Activated CD8-positive, alpha-beta memory T cell treated with anti-CD3 and anti-CD28 coated beads, Interleukin-2, amount 10 ng/mL, durations not matched to agents 7 days and 5 days (primary cell): ENCODE measurements around the gene MEX3A. TPM values are rescaled to one million over a fixed set of nuclear protein-coding genes. Genes with fewer than 3 reads are reported as not detected.

Experiments
- ATAC-seq: fragments of 150-1000 bp; cut with Tn5 transposase; one replicate; pipeline ENCODE4 v1.10.0; 2021; ENCODE audit warnings: moderate library complexity
- CTCF ChIA-PET: fragments of 350-600 bp; sonication (Branson Sonifier 250); formaldehyde crosslinking; loops from one replicate; lab custom pipeline; 2021; ENCODE audit warnings: antibody characterized with exemption; lab: Charles Lee
- DNase-seq: peaks from one replicate; pipeline ENCODE4 v3.0.0-alpha.2; 2020
- H3K27ac Mint-ChIP-seq: one replicate; pipeline ENCODE4 v1.8.0; 2021; ENCODE audit warnings: mild to moderate bottlenecking, mixed read lengths
- H3K27me3 Mint-ChIP-seq: one replicate; pipeline ENCODE4 v1.8.0; 2021; ENCODE audit warnings: mixed read lengths
- H3K36me3 Mint-ChIP-seq: one replicate; pipeline ENCODE4 v1.8.0; 2021; ENCODE audit warnings: mild to moderate bottlenecking, mixed read lengths
- H3K4me1 Mint-ChIP-seq: one replicate; pipeline ENCODE4 v1.8.0; 2021; ENCODE audit warnings: mixed read lengths
- H3K4me3 Mint-ChIP-seq: one replicate; pipeline ENCODE4 v1.8.0; 2021; ENCODE audit warnings: mild to moderate bottlenecking, moderate library complexity, mixed read lengths
- H3K9me3 Mint-ChIP-seq: one replicate; pipeline ENCODE4 v1.8.0; 2022; ENCODE audit warnings: low read depth, mixed read lengths
- total RNA-seq, 2 experiments: library from RNA; stranded (reverse); gene quantifications; one replicate each; pipeline ENCODE4 v1.2.3, GENCODE V29; 2021

MEX3A gene
- total RNA-seq, 2 experiments from 2014 or later: 0.06 to 0.56 TPM

DNA sequence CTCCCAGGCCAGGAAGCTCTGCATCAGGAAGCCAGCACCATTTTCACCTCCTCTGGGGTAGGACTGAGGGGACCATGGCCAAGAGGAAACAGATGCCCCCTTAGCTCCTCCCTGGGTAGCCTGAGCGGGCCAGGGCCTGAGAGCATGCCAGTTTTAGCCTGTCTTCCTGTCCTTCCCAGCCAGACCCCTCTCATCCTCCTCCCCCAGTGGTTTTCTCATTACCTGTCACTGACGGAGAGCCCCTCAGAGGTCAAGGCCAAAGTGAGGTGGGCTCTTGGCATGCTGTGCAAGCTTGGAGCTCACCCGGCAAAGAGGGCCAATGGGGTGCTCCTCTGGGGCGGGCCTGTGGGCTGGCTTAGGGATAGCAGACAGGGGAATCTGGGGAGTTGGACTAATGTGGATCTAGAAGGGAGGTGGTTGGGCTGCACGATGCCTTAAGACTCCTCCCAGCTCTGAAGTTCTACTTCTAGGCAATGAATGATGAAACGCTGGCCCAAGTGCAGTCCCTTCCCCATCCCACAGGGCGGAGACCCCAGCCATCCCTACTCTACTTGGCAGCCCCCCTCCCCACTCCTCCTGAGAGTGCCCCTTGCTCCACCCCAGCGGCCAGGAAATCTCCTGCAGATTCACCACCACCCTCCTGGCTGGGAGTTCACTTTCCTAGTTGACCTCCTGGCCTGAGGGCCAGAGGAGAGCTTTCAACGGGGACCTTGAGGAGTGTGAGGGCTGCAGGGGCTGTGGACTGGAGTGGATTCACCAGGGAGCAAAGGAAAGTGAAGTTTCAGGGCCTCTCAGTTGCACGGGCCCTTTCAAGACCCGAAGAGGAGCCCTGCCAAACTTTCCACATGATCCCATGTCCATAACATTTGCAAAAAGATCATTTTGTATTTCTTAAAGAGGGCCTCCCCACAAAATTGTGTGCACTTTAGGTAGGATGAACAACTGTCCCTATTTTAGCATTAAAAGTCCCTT is 22.9 kb upstream of the MEX3A start:
- Mint-ChIP-seq H3K27me3 (peaks cover 12% of the 10 kb centered on the region), H3K4me1 (peaks cover 32% of the 10 kb centered on the region), H3K36me3 (no peaks in the 10 kb centered on the region), H3K9me3 (no peaks in the 10 kb centered on the region), H3K4me3 (peak overlapping the region; percentile 55), H3K27ac (peak overlapping the region; percentile 72)
- DNase-seq (no peak), ATAC-seq (no peak)
- CTCF ChIA-PET: interaction anchor here (0.5 to 27.0 kb wide), 5 partner anchors 8 to 47 kb away, joined by 3 to 979 read pairs (median 18); partner anchors contain the start of gene LMNA

DNA sequence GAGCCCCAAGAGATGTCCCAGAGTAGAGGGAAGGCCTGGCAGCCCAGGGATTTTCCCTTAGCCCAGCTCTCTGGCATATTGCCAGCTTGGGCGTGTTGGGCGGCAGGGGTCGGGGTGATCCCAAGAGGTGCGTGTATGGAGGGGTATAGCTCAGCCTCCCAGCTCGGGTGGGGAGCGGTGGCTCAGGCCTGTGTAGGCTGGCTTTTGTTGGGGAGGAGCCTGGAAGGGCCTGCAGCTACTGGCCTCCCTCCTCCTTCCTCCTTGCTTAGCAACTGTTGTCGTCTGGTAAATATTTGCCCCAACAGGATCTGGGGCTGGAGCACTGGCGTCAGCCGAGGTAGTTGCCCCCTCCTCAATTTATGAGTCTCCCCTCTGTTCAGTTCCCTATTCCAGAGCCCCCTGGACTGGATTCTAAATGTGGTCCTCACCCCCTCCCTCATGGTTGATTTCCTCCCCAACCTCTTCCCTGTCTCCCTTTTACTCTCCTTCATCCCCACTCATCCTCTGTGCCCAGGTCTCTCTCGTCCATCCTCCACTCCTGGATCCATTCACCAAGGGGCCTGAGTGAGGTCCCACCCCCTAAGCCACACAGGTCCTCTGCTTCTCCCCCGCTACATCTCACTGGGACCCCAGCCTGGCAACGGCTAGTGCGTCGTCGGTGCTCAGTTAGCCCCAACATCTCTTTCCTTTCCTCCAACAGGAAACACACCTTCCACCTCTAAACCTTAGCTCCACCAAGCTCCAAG is 22.0 kb upstream of the MEX3A start:
- Mint-ChIP-seq H3K27me3 (peaks cover 12% of the 10 kb centered on the region), H3K36me3 (no peaks in the 10 kb centered on the region), H3K27ac (peak overlapping the region; percentile 65), H3K4me1 (peaks cover 33% of the 10 kb centered on the region), H3K4me3 (no peak overlapping the region), H3K9me3 (no peaks in the 10 kb centered on the region)
- no peak for DNase-seq
- no peak for ATAC-seq
- CTCF ChIA-PET: interaction anchor here (1.3 to 27.0 kb wide), 4 partner anchors 7 to 38 kb away, joined by 5 to 979 read pairs (median 34); partner anchors contain the start of gene LMNA

DNA sequence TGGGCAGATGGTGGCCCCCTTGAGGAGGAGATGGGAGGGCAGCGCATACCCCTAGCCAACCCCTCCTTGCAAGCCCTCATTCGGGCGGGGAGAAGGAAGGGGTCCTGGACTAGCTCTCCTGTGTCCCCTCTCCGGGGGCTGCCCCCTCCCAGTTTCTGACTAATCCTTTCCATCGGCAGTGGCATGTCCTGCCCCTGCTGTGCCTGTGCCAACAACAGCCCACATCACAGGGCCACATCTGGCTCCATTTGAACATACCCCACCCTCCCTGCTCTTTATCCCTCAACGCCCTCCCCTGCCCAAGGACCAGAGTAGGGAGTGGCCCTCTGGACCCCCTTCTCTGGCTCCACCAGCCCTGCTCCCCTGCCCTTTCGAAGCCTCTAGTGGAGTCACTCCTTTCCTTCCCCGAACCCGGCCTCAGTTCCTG is 21.3 kb upstream of the MEX3A start:
- Mint-ChIP-seq H3K36me3 (no peaks in the 10 kb centered on the region), H3K9me3 (no peaks in the 10 kb centered on the region), H3K4me1 (peaks cover 34% of the 10 kb centered on the region), H3K4me3 (no peak overlapping the region), H3K27me3 (peaks cover 12% of the 10 kb centered on the region), H3K27ac (no peak overlapping the region)
- ATAC-seq: no peak
- DNase-seq: no peak
- CTCF ChIA-PET: interaction anchor here (1.4 to 27.0 kb wide), 4 partner anchors 7 to 38 kb away, joined by 3 to 979 read pairs (median 34); partner anchors contain the start of gene LMNA

DNA sequence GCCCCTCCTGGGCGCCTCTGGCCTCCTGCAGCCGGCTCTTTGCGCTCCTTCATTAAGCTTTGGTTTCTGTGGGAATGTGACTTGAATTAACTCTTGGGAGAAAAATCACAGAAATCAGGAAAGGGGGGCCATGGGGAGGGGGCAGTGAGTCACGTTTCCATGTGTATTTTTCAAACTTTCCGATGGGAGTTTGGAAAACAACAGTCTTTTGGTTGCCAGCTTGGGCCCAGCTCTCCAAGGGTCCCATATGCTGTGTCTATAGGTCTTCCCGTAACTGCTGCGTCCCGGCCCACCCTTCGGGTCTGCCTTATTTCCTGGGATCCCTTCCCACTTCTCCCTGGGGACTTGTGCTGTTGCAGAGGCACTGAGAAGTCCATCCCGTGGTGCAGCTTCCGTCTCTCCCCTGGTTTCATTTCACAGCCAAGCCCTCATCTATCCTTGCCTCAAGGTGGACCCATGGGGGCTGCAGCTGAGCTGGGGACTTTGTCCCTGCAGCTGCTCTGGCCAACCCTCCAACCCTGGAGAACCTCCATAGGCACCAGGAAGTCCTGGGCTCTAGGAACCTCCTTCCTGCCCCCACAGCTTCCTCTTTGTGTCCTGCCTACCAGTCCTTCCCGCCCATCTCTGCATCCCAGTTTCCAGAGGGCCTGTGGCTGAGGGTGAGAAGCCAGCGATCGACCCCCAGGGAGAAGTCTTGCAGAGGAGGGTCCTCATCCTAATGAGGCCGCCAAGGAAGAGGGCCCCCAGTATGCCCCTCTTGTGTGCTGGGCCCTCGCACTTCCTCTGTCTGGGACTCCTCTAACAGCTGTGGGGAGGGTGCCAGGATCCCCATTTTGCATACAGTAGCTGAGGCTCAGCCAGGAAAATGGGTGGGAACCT is 20.6 kb upstream of the MEX3A start:
- ATAC-seq (no peak), DNase-seq (no peak)
- H3K9me3 Mint-ChIP-seq: no peaks in the 10 kb centered on the region
- H3K4me1 Mint-ChIP-seq: peaks cover 40% of the 10 kb centered on the region
- H3K27me3 Mint-ChIP-seq: peaks cover 12% of the 10 kb centered on the region
- no peak overlapping the region for H3K4me3 Mint-ChIP-seq
- no peaks in the 10 kb centered on the region for H3K36me3 Mint-ChIP-seq
- CTCF ChIA-PET: interaction anchor here (1.4 to 27.0 kb wide), 3 partner anchors 11 to 38 kb away, joined by 3 to 979 read pairs (median 18); partner anchors contain the start of gene LMNA
- H3K27ac Mint-ChIP-seq: no peak overlapping the region

DNA sequence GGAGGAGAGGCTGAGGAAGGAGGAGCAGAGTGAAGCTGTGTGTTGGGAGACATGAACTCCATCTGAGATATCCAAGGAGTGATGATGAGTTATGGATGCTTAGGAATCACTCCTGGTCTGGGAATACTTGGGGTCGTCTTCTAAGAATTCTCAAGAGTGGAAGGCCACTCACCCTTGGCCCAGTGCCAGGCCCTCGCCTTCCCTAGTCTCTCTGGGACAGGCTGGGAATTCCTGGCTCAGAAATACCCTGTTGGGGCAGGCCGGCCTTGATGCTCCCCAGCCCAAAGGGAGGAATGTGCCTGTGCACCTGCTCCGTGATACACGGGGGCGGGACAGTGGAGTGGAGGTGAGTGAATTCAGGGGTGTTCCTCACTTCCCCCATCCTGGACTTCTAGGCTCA is 19.6 kb upstream of the MEX3A start:
- H3K36me3 Mint-ChIP-seq: no peaks in the 10 kb centered on the region
- peaks cover 8% of the 10 kb centered on the region for H3K27me3 Mint-ChIP-seq
- H3K4me1 Mint-ChIP-seq: peaks cover 50% of the 10 kb centered on the region
- CTCF ChIA-PET: interaction anchor here (27.0 kb wide), 1 partner anchor 22 kb away, joined by 979 read pairs; the partner anchor contains the start of gene LMNA
- no peak overlapping the region for H3K4me3 Mint-ChIP-seq
- DNase-seq (no peak), ATAC-seq (no peak)
- H3K27ac Mint-ChIP-seq: no peak overlapping the region
- no peaks in the 10 kb centered on the region for H3K9me3 Mint-ChIP-seq

DNA sequence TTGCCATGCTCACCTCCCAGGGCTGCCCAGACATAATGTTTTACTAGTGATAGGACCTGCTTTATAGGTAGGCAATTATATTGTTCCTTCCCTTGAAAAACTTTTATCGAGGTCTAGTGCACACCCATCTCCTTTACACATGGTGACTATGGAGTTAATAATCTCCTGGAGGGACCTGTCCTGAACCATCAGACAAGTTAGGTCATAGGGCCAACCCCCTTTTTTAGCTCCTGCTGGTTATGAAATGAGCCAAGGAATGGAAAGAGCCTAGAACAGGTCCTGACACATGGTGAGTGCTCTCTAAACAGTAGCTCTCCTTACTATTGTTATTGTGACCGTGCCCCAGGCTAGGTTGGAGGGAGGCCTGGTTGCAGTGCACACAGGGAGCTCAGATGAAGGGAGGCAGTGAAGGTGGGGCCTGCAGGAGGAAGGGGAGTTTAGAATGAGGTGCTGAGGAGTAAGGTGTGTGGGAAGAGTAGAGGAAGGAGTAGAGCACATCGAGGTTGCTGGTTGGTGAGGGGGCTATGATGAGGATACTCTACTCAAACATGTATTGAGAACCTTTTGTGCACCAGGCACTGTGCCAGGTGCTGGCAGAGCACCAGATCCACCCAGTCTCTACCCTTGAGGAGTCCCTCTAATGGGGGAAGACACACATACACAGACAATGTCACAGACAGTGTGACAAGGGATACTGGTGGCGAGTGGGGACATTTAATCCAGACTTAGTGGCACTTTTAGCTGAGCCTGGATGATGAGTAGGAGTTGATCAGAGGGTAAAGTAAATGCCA is 18.1 kb upstream of the MEX3A start:
- Mint-ChIP-seq H3K4me3 (no peak overlapping the region), H3K9me3 (no peaks in the 10 kb centered on the region), H3K27me3 (peaks cover 12% of the 10 kb centered on the region), H3K27ac (no peak overlapping the region), H3K36me3 (no peaks in the 10 kb centered on the region), H3K4me1 (peaks cover 52% of the 10 kb centered on the region)
- ATAC-seq (no peak), DNase-seq (no peak)
- CTCF ChIA-PET: interaction anchor here (1.3 to 27.0 kb wide), 4 partner anchors 7 to 285 kb away, joined by 3 to 979 read pairs (median 28); partner anchors contain the start of gene LMNA

DNA sequence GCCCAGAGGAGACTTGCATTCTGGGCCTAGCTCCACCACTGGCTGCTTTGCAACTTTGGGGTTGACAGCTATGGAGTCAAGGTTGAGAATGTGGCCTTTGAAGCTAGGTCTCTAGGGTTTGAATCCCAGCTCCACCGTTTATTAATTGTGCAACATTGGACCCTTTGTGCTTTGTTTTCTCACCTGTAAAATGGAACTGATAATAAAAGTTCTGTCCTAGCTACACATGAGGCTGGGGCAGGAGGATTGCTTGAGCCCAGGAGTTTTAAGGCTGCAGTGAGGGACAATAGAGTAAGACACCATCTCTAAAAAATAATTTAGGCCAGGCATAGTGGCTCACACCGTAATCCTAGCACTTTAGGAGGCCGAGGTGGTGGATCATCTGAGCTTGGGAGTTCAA is 17.0 kb upstream of the MEX3A start:
- Mint-ChIP-seq H3K9me3 (no peaks in the 10 kb centered on the region), H3K36me3 (no peaks in the 10 kb centered on the region), H3K4me1 (peaks cover 47% of the 10 kb centered on the region), H3K27ac (no peak overlapping the region), H3K4me3 (no peak overlapping the region), H3K27me3 (peaks cover 12% of the 10 kb centered on the region)
- DNase-seq (no peak), ATAC-seq (no peak)
- CTCF ChIA-PET: interaction anchor here (1.3 to 27.0 kb wide), 6 partner anchors 8 to 286 kb away, joined by 3 to 979 read pairs (median 6); partner anchors contain the start of gene LMNA

DNA sequence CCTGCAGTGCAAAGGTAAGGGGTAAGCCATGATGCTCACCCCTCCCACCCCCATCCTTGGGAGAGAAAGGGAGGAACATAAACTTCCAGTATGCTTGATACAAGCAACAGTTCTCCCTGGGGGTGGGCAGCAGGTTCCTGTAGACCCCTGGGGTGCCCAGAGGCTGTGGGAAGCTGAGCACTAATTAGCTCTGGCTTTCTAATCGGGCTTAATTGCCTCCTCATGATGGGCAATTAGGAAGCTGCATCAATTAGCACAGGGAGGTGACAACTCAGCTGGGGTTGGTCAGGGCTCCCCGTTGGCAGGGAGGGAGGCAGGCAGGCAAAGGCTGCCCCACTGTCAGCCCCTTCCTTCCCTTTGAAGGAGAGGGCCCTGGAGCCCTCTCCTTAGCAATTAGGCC is 16.5 kb upstream of the MEX3A start:
- no peak overlapping the region for H3K27ac Mint-ChIP-seq
- peaks cover 43% of the 10 kb centered on the region for H3K4me1 Mint-ChIP-seq
- no peaks in the 10 kb centered on the region for H3K36me3 Mint-ChIP-seq
- no peaks in the 10 kb centered on the region for H3K9me3 Mint-ChIP-seq
- DNase-seq: no peak
- H3K4me3 Mint-ChIP-seq: no peak overlapping the region
- peaks cover 17% of the 10 kb centered on the region for H3K27me3 Mint-ChIP-seq
- CTCF ChIA-PET: interaction anchor here (1.3 to 27.0 kb wide), 5 partner anchors 8 to 220 kb away, joined by 3 to 979 read pairs (median 8); partner anchors contain the start of gene LMNA
- ATAC-seq: no peak

DNA sequence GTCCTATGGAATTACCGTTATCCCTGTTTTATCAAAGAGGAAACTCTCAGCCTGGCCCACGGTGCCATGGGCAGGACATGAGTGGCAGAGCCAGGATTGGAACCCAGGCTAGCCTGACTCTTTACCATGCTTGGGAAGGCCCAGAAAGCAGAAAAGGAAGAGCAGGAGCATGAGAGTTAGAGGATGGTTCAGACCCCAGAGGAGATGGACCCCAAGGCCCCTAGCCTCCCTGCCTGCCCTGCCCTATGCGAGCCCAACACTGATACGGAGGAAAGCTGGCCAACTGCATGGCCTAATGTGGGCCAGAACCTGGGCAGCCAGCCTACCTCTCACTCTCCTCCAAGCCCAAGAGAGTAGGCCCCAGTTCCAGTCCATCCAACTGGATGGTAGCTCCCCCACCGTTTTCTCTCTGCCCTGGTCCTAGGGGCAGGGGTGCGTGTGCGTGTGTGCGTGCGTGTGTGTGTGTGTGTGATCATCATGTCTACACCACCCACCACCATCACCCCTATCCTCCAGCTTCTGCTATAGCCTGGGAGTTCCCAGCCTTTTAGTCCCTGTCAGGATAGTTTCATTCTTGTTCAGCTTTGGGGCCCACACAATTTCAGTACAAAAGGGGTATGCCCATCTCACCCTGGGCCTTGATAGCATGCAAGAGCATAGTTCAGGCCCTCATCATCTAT is 15.4 kb upstream of the MEX3A start:
- peak; percentile 48 for DNase-seq
- peaks cover 21% of the 10 kb centered on the region for H3K27me3 Mint-ChIP-seq
- H3K36me3 Mint-ChIP-seq: peaks cover 1% of the 10 kb centered on the region
- no peak for ATAC-seq
- CTCF ChIA-PET: interaction anchor here (0.9 to 27.0 kb wide), 12 partner anchors 9 to 221 kb away, joined by 3 to 979 read pairs (median 6); partner anchors contain the start of gene LMNA
- H3K9me3 Mint-ChIP-seq: no peaks in the 10 kb centered on the region
- H3K4me3 Mint-ChIP-seq: no peak overlapping the region
- peaks cover 42% of the 10 kb centered on the region for H3K4me1 Mint-ChIP-seq
- H3K27ac Mint-ChIP-seq: peak overlapping the region; percentile 76

DNA sequence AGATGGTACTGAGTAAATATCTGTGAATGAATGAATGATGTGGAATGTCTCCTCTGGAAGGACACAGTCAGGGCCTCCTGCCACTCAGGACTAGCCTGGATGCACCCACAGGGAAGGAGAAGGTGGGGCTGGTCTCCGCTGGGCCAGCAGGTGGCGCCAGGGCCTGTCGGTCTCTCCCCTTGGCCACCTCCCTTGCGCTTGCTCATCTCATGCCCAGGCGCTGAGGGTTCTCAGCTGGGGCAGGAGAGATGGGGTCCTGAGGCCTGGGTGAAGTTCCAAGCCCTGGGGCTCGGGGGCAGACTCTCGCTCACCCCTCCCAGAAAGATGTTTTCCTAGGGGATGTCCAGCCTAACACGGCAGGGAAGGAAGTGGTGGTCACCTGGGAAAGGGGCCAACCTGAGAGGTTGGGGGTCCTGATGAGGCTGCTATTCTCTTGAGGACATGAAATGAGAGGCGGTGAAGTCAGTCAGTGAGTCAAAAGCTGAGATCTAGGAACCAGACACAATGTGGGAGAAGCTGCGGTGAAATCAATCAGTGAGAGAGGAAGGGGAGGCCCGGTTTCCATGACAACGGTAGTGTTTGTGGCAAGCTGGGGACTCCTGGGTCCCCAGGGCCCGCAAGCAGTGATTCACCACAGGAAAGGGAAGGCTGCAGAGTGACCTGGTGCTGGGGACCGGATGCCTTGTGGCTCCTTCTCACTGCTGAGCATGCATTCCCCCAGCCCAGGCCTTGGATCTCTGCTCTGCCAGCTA is 14.6 kb upstream of the MEX3A start:
- CTCF ChIA-PET: interaction anchor here (0.7 to 27.0 kb wide), 15 partner anchors 10 to 159 kb away, joined by 3 to 979 read pairs (median 4); partner anchors contain the start of genes LMNA, PMF1 and SEMA4A
- Mint-ChIP-seq H3K9me3 (no peaks in the 10 kb centered on the region), H3K27ac (peak overlapping the region; percentile 76), H3K36me3 (peaks cover 1% of the 10 kb centered on the region), H3K4me1 (peaks cover 42% of the 10 kb centered on the region), H3K27me3 (peaks cover 23% of the 10 kb centered on the region), H3K4me3 (no peak overlapping the region)
- ATAC-seq (peak; percentile 87), DNase-seq (peak; percentile 92)
